H9 (cell line): ENCODE data around the gene HOXD12. TPM values are rescaled to one million over a fixed set of nuclear protein-coding genes. Genes with fewer than 3 reads are reported as not detected.

Source experiments
- DNase-seq: peaks from one replicate; pipeline ENCODE4 v3.0.0-alpha.2; 2017
- H2AFZ ChIP-seq: one replicate; pipeline ENCODE4 v1.6.1; 2013; ENCODE audit warnings: mild to moderate bottlenecking, low read length, control low read depth, moderate library complexity
- H2AK5ac ChIP-seq: 2 replicates; pipeline ENCODE4 v1.6.1; 2013; ENCODE audit warnings: low read length, control low read depth, mixed read lengths; ENCODE audit not compliant: insufficient read length
- H2BK120ac ChIP-seq: one replicate; pipeline ENCODE4 v1.6.1; 2013; ENCODE audit warnings: low read depth, mild to moderate bottlenecking, low read length, control low read depth, inconsistent platforms; ENCODE audit not compliant: poor library complexity, severe bottlenecking
- H2BK12ac ChIP-seq: 2 replicates; pipeline ENCODE4 v1.6.1; 2013; ENCODE audit warnings: low read length, control low read depth, mixed read lengths, low read depth; ENCODE audit not compliant: insufficient read length
- H2BK15ac ChIP-seq: 2 replicates; pipeline ENCODE4 v1.6.1; 2013; ENCODE audit warnings: low read depth, low read length, control low read depth
- H2BK20ac ChIP-seq: one replicate; pipeline ENCODE4 v1.6.1; 2013; ENCODE audit warnings: low read depth, mild to moderate bottlenecking, low read length, control low read depth, inconsistent platforms; ENCODE audit not compliant: poor library complexity, severe bottlenecking
- H2BK5ac ChIP-seq: 2 replicates; pipeline ENCODE4 v1.6.1; 2013; ENCODE audit warnings: low read length, control low read depth, mixed read lengths; ENCODE audit not compliant: insufficient read length
- H3K14ac ChIP-seq: 2 replicates; pipeline ENCODE4 v1.6.1; 2013; ENCODE audit warnings: low read length, control low read depth; ENCODE audit not compliant: insufficient read depth
- H3K18ac ChIP-seq: 2 replicates; pipeline ENCODE4 v1.6.1; 2013; ENCODE audit warnings: low read depth, mild to moderate bottlenecking, mixed read lengths, low read length, control low read depth; ENCODE audit not compliant: insufficient read length
- H3K23ac ChIP-seq: 2 replicates; pipeline ENCODE4 v1.6.1; 2013; ENCODE audit warnings: low read length, control low read depth, mixed read lengths, low read depth; ENCODE audit not compliant: insufficient read length
- H3K23me2 ChIP-seq: 2 replicates; pipeline ENCODE4 v1.6.1; 2013; ENCODE audit warnings: low read depth, mild to moderate bottlenecking, mixed read lengths, low read length, control low read depth; ENCODE audit not compliant: insufficient read length, poor library complexity, severe bottlenecking
- H3K27ac ChIP-seq: 2 replicates; pipeline ENCODE4 v1.5.1; 2013; ENCODE audit warnings: low read length, control low read depth, mixed read lengths, low read depth; ENCODE audit not compliant: insufficient read length
- H3K27me3 ChIP-seq: 2 replicates; pipeline ENCODE4 v1.6.1; 2013; ENCODE audit warnings: low read length, control low read depth, inconsistent platforms; ENCODE audit not compliant: insufficient read depth
- H3K4ac ChIP-seq: 2 replicates; pipeline ENCODE4 v1.6.1; 2013; ENCODE audit warnings: low read depth, mild to moderate bottlenecking, control low read depth, inconsistent platforms, low read length, moderate library complexity
- H3K4me1 ChIP-seq: 2 replicates; pipeline ENCODE4 v1.6.1; 2013; ENCODE audit warnings: low read length, control low read depth, inconsistent platforms; ENCODE audit not compliant: insufficient read depth
- H3K4me2 ChIP-seq: 2 replicates; pipeline ENCODE4 v1.6.1; 2013; ENCODE audit warnings: low read length, control low read depth, mixed read lengths; ENCODE audit not compliant: insufficient read length, insufficient read depth
- H3K56ac ChIP-seq: 2 replicates; pipeline ENCODE4 v1.6.1; 2013; ENCODE audit warnings: low read depth, mild to moderate bottlenecking, mixed read lengths, low read length, control low read depth; ENCODE audit not compliant: insufficient read length
- H3K79me1 ChIP-seq: 2 replicates; pipeline ENCODE4 v1.6.1; 2013; ENCODE audit warnings: low read depth, mild to moderate bottlenecking, moderate library complexity, low read length, control low read depth, inconsistent platforms; ENCODE audit not compliant: insufficient read depth, poor library complexity, severe bottlenecking
- H3K79me2 ChIP-seq: 2 replicates; pipeline ENCODE4 v1.6.1; 2013; ENCODE audit warnings: low read length, control low read depth, inconsistent platforms; ENCODE audit not compliant: insufficient read depth
- H3K9ac ChIP-seq: 2 replicates; pipeline ENCODE4 v1.6.1; 2013; ENCODE audit warnings: low read length, control low read depth, mixed read lengths; ENCODE audit not compliant: insufficient read length; ENCODE audit errors: extremely low read depth
- H3K9me3 ChIP-seq: one replicate; pipeline ENCODE4 v1.6.1; 2013; ENCODE audit warnings: low read depth, low read length, inconsistent platforms; ENCODE audit not compliant: control insufficient read depth
- H3T11ph ChIP-seq: one replicate; pipeline ENCODE4 v1.6.1; 2013; ENCODE audit warnings: mild to moderate bottlenecking, low read length, control low read depth, inconsistent platforms
- H4K20me1 ChIP-seq: one replicate; pipeline ENCODE4 v1.6.1; 2013; ENCODE audit not compliant: control insufficient read depth, insufficient read length, insufficient read depth
- H4K5ac ChIP-seq: 2 replicates; pipeline ENCODE4 v1.6.1; 2013; ENCODE audit warnings: low read depth, mild to moderate bottlenecking, mixed read lengths, low read length, control low read depth; ENCODE audit not compliant: insufficient read length
- H4K8ac ChIP-seq: replicated peaks from 2 replicates; pipeline ENCODE4 v1.6.1; 2013; ENCODE audit warnings: low read length, control low read depth, mixed read lengths, low read depth; ENCODE audit not compliant: insufficient read length
- H4K91ac ChIP-seq: 2 replicates; pipeline ENCODE4 v1.6.1; 2013; ENCODE audit warnings: low read depth, mild to moderate bottlenecking, moderate library complexity, mixed read lengths, low read length, control low read depth; ENCODE audit not compliant: insufficient read length
- H3K27ac Mint-ChIP-seq, 3 experiments: 2 replicates in 2 of 3; 3 replicates in 1 of 3; pipeline ENCODE4 v1.8.0; 2020 to 2021; ENCODE audit warnings: mixed read lengths in 3 of 3, mild to moderate bottlenecking in 1 of 3, moderate library complexity in 1 of 3
- H3K27me3 Mint-ChIP-seq: 2 replicates; pipeline ENCODE4 v1.8.0; 2021; ENCODE audit warnings: low read depth, mild to moderate bottlenecking, moderate library complexity, mixed read lengths
- H3K36me3 Mint-ChIP-seq, 3 experiments: 2 replicates in 2 of 3; 3 replicates in 1 of 3; pipeline ENCODE4 v1.8.0; 2020 to 2021; ENCODE audit warnings: low read depth in 3 of 3, mixed read lengths in 3 of 3; ENCODE audit not compliant: insufficient read depth in 1 of 3
- H3K4me1 Mint-ChIP-seq, 2 experiments: 2 replicates each; pipeline ENCODE4 v1.8.0; 2020; ENCODE audit warnings: mixed read lengths in 2 of 2
- H3K4me3 Mint-ChIP-seq, 2 experiments: 2 replicates in 1 of 2; 3 replicates in 1 of 2; pipeline ENCODE4 v1.8.0; 2020 to 2021; ENCODE audit warnings: mild to moderate bottlenecking in 2 of 2, mixed read lengths in 2 of 2, moderate library complexity in 1 of 2
- H3K9me3 Mint-ChIP-seq, 2 experiments: 2 replicates in 1 of 2; 3 replicates in 1 of 2; pipeline ENCODE4 v1.8.0; 2020; ENCODE audit warnings: mild to moderate bottlenecking in 2 of 2, mixed read lengths in 2 of 2, moderate library complexity in 1 of 2
- WGBS: extraction: QIAGEN DNeasy Blood & Tissue Kit; methylation state at CpG from one replicate; pipeline ENCODE4 v1.1.7; 2013; ENCODE audit warnings: missing lambda C conversion rate, low lambda C conversion rate, mixed read lengths; ENCODE audit not compliant: insufficient read length; ENCODE audit errors: extremely low coverage; 5-methylcytosine and 5-hydroxymethylcytosine counted together
- total RNA-seq: library from RNA; stranded (reverse); gene quantifications from 2 replicates; pipeline ENCODE4 v1.2.1, GENCODE V29; 2021
- TF ChIP-seq, protein P1 (sequence below): fragments of 200-600 bp; sonication (generic); conservative IDR thresholded peaks from 3 replicates; pipeline ENCODE4 v1.8.0; 2021; ENCODE audit warnings: antibody characterized with exemption, mild to moderate bottlenecking

Gene HOXD12
- total RNA-seq, 1 experiment from 2014 or later, result not detected

DNA sequence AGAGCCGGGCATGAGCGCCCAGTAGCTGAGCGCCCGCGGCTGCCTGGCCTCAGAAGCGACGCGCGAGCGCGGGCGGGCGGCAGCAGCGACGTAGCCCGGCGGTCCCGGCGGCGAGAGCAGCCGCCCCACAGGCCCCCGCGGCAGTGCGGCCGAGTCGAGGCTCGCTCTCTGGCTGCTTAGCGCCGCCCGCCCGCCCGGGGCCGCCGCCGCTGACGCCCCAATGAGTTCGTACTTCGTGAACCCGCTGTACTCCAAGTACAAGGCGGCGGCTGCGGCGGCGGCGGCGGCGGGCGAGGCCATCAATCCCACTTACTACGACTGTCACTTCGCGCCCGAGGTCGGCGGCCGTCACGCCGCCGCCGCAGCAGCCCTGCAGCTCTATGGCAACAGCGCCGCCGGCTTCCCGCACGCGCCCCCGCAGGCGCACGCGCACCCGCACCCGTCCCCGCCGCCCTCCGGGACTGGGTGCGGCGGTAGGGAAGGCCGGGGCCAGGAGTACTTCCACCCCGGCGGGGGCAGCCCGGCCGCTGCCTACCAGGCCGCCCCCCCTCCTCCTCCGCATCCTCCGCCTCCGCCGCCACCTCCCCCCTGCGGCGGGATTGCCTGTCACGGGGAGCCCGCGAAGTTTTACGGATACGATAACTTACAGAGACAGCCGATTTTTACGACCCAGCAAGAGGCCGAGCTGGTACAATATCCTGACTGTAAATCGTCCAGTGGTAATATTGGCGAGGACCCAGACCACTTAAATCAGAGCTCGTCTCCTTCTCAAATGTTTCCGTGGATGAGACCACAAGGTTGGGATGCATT is 30.8 kb downstream of the HOXD12 start:
- Histone ChIP-seq H3K9me3 (no peaks in the 10 kb centered on the region), H2BK12ac (no peak overlapping the region), H3K79me1 (no peaks in the 10 kb centered on the region), H3K23me2 (no peaks in the 10 kb centered on the region), H2BK5ac (no peak overlapping the region), H3K14ac (no peak overlapping the region), H4K91ac (no peak overlapping the region), H3K27me3 (peaks cover 89% of the 10 kb centered on the region), H3K27ac (no peak overlapping the region), H3K18ac (no peak overlapping the region), H3K9ac (no peak overlapping the region), H3K56ac (no peak overlapping the region), H3K79me2 (no peaks in the 10 kb centered on the region), H3K4ac (no peak overlapping the region), H2BK120ac (no peak overlapping the region), H4K5ac (no peak overlapping the region), H3K23ac (no peak overlapping the region), H4K20me1 (no peaks in the 10 kb centered on the region), H3K4me1 (no peaks in the 10 kb centered on the region; the same call in 1 of the 2 replicates), H2AFZ (no peak overlapping the region), H3K4me2 (no peak overlapping the region), H2BK15ac (no peak overlapping the region), H4K8ac (no peak overlapping the region), H2AK5ac (no peak overlapping the region), H2BK20ac (no peak overlapping the region), H3T11ph (no peak overlapping the region)
- peaks cover 98% of the 10 kb centered on the region for H3K27me3 Mint-ChIP-seq
- peak overlapping the region in 1 of 2 experiments; percentile 70; a peak in 4 of 5 replicates for H3K4me3 Mint-ChIP-seq
- H3K4me1 Mint-ChIP-seq, result peaks cover 12 to 14% of the 10 kb centered on the region in 2 experiments
- TF ChIP-seq, protein P1, sequence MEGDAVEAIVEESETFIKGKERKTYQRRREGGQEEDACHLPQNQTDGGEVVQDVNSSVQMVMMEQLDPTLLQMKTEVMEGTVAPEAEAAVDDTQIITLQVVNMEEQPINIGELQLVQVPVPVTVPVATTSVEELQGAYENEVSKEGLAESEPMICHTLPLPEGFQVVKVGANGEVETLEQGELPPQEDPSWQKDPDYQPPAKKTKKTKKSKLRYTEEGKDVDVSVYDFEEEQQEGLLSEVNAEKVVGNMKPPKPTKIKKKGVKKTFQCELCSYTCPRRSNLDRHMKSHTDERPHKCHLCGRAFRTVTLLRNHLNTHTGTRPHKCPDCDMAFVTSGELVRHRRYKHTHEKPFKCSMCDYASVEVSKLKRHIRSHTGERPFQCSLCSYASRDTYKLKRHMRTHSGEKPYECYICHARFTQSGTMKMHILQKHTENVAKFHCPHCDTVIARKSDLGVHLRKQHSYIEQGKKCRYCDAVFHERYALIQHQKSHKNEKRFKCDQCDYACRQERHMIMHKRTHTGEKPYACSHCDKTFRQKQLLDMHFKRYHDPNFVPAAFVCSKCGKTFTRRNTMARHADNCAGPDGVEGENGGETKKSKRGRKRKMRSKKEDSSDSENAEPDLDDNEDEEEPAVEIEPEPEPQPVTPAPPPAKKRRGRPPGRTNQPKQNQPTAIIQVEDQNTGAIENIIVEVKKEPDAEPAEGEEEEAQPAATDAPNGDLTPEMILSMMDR, result no peak
- H3K27ac Mint-ChIP-seq, result no peak overlapping the region
- no CpG with 5 or more reads among the region's 100 CpGs for WGBS
- H3K36me3 Mint-ChIP-seq, result no peaks in the 10 kb centered on the region; a peak in 1 of 7 replicates
- peak; percentile 58 for DNase-seq
- peaks cover 4 to 13% of the 10 kb centered on the region in 2 experiments; a peak in 4 of 5 replicates for H3K9me3 Mint-ChIP-seq
